Testis (tissue), 3 donors: ENCODE results near the gene ELMO1. TPM values are rescaled to one million over a fixed set of nuclear protein-coding genes. Genes with fewer than 3 reads are reported as not detected.

Experiments used
- DNase-seq: peaks from one replicate; pipeline ENCODE4 v3.0.0-alpha.2; 2019
- H3K27ac ChIP-seq, 2 donors: fragments of 200-600 bp; sonication (generic); one replicate each; pipeline ENCODE4 v1.5.1; 2019
- H3K27me3 ChIP-seq: fragments of 200-600 bp; sonication (generic); one replicate; pipeline ENCODE4 v1.5.1; 2019
- H3K36me3 ChIP-seq: fragments of 200-600 bp; sonication (generic); one replicate; pipeline ENCODE4 v1.5.1; 2017; ENCODE audit warnings: low read depth; ENCODE audit errors: missing control alignments
- H3K4me1 ChIP-seq: fragments of 200-600 bp; sonication (generic); one replicate; pipeline ENCODE4 v1.5.1; 2019
- H3K4me3 ChIP-seq, 2 donors: fragments of 200-600 bp; sonication (generic); one replicate each; pipeline ENCODE4 v1.5.1; 2017 to 2019
- H3K9me3 ChIP-seq: fragments of 200-600 bp; sonication (generic); one replicate; pipeline ENCODE4 v1.5.1; 2017
- POLR2A ChIP-seq: fragments of 450-650 bp; IDR thresholded peaks from one replicate; pipeline ENCODE4 v1.6.1; 2017; ENCODE audit warnings: antibody characterized with exemption, mild to moderate bottlenecking, moderate library complexity
- WGBS, 2 donors: methylation state at CpG; one replicate each; pipeline ENCODE4 v1.1.5; 2018; 5-methylcytosine and 5-hydroxymethylcytosine counted together
- intact Hi-C: fragments of 100-400 bp; cut with DNase I; formaldehyde crosslinking; loops from one replicate; pipeline ENCODE4 v1.15.1; 2023; ENCODE audit warnings: low total_unique reads
- polyA plus RNA-seq: library from polyadenylated mRNA; stranded (reverse); fragments of 350-450 nt; fragmentation: Illumina TruSeq; extraction: RNeasy Lipid Tissue Mini Kit (QIAGEN cat#74804); gene quantifications from one replicate; pipeline ENCODE4 v1.2.3, GENCODE V29; 2014; ENCODE audit warnings: low read depth, low replicate concordance; ENCODE audit not compliant: insufficient read depth
- total RNA-seq, 2 donors: library from RNA; depleted of rRNA; stranded (reverse); fragments of >200 nt; gene quantifications; one replicate each; pipeline ENCODE4 v1.2.3, GENCODE V29; 2016
- TF ChIP-seq, protein P1 (sequence below), 3 experiments: fragments of 450-650 bp in 2 of 3; fragments of 200-600 bp in 1 of 3; sonication (generic) in 1 of 3; IDR thresholded peaks; one replicate each; pipeline ENCODE4 v1.5.1; 2016 to 2019; ENCODE audit warnings: antibody characterized with exemption in 3 of 3, mild to moderate bottlenecking in 2 of 3, moderate library complexity in 1 of 3

Gene ELMO1
- total and polyA plus RNA-seq, 3 donors from 2014 or later = 12.9 to 47.2 (median 36.5) TPM

GRCh38 chr7:37493810-37494209 is 45.1 kb upstream of the ELMO1 start:
- H3K4me3 ChIP-seq = peak overlapping the region; percentile 2 to 17
- TF ChIP-seq, protein P1, sequence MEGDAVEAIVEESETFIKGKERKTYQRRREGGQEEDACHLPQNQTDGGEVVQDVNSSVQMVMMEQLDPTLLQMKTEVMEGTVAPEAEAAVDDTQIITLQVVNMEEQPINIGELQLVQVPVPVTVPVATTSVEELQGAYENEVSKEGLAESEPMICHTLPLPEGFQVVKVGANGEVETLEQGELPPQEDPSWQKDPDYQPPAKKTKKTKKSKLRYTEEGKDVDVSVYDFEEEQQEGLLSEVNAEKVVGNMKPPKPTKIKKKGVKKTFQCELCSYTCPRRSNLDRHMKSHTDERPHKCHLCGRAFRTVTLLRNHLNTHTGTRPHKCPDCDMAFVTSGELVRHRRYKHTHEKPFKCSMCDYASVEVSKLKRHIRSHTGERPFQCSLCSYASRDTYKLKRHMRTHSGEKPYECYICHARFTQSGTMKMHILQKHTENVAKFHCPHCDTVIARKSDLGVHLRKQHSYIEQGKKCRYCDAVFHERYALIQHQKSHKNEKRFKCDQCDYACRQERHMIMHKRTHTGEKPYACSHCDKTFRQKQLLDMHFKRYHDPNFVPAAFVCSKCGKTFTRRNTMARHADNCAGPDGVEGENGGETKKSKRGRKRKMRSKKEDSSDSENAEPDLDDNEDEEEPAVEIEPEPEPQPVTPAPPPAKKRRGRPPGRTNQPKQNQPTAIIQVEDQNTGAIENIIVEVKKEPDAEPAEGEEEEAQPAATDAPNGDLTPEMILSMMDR (IDR thresholded peaks at IDR 0.05) = no peak
- no peak for TF ChIP-seq POLR2A
- H3K4me1 ChIP-seq = peaks cover 9% of the 10 kb centered on the region
- H3K27ac ChIP-seq = peak overlapping the region in 1 of 2 donors; percentile 51
- peak; percentile 56 for DNase-seq
- intact Hi-C loops = no loop called here
- whole genome bisulfite sequencing, 2 donors = 49 to 60% methylated on average over 13 of the region's 13 CpGs
- H3K36me3 ChIP-seq = no peaks in the 10 kb centered on the region
- no peaks in the 10 kb centered on the region for H3K27me3 ChIP-seq
- H3K9me3 ChIP-seq = no peaks in the 10 kb centered on the region

- Histone ChIP-seq H3K36me3 (no peaks in the 10 kb centered on the region), H3K9me3 (no peaks in the 10 kb centered on the region), H3K27ac (peak overlapping the region; percentile 14 to 51), H3K27me3 (no peaks in the 10 kb centered on the region), H3K4me1 (peaks cover 9% of the 10 kb centered on the region), H3K4me3 (peak overlapping the region; percentile 43 to 58)
- TF ChIP-seq, protein P1 (IDR thresholded peaks at IDR 0.05) = no peak
- no peak for TF ChIP-seq POLR2A
- intact Hi-C loops = no loop called here
- 18 to 19% methylated on average over 3 of the region's 3 CpGs for whole genome bisulfite sequencing, 2 donors
- DNase-seq = peak; percentile 70
Observed at GRCh38 chr7:37493123-37493522, 44.5 kb upstream of the ELMO1 start.

- intact Hi-C loops = no loop called here
- no peaks in the 10 kb centered on the region for H3K36me3 ChIP-seq
- peak; percentile 86 for DNase-seq
- WGBS, 2 donors = 63 to 82% methylated on average over 19 to 36 of the region's 36 CpGs
- no peaks in the 10 kb centered on the region for H3K9me3 ChIP-seq
- H3K27me3 ChIP-seq = no peaks in the 10 kb centered on the region
- peak overlapping the region in 1 of 2 donors; percentile 51 for H3K27ac ChIP-seq
- H3K4me3 ChIP-seq = peak overlapping the region; percentile 43 to 58
- H3K4me1 ChIP-seq = peaks cover 9% of the 10 kb centered on the region
- TF ChIP-seq POLR2A = no peak
- TF ChIP-seq, protein P1 (IDR thresholded peaks at IDR 0.05) = peak in 1 of 3 experiments; percentile 34
Observed at GRCh38 chr7:37491919-37492694, 43.4 kb upstream of the ELMO1 start.

- intact Hi-C loops = no loop called here
- TF ChIP-seq, protein P1 (IDR thresholded peaks at IDR 0.05) = no peak
- no peak for TF ChIP-seq POLR2A
- Histone ChIP-seq H3K36me3 (no peaks in the 10 kb centered on the region), H3K4me3 (no peak overlapping the region), H3K27ac (no peak overlapping the region), H3K4me1 (peaks cover 9% of the 10 kb centered on the region), H3K9me3 (no peaks in the 10 kb centered on the region), H3K27me3 (no peaks in the 10 kb centered on the region)
- 51 to 72% methylated on average over 1 of the region's 1 CpG for WGBS, 2 donors
- no peak for DNase-seq
Observed at GRCh38 chr7:37489703-37490102, 41.0 kb upstream of the ELMO1 start.
